Activated CD4-positive, alpha-beta T cell treated with anti-CD3 and anti-CD28 coated beads, Interleukin-2, amount 10 ng/mL, durations not matched to agents 24 days and 14 days (primary cell): ENCODE data around the gene SELENOK. TPM values are rescaled to one million over a fixed set of nuclear protein-coding genes. Genes with fewer than 3 reads are reported as not detected.
A peak's percentile ranks its signal among the peaks of the same experiment; 100 is the strongest.

Experiments
- DNase-seq: peaks from one replicate; pipeline ENCODE4 v3.0.0; 2022
- H3K27ac Mint-ChIP-seq: one replicate; pipeline ENCODE4 v1.8.0; 2022; ENCODE audit warnings: mild to moderate bottlenecking, mixed read lengths
- H3K27me3 Mint-ChIP-seq: one replicate; pipeline ENCODE4 v1.8.0; 2022; ENCODE audit warnings: mixed read lengths
- H3K36me3 Mint-ChIP-seq: one replicate; pipeline ENCODE4 v1.8.0; 2022; ENCODE audit warnings: low read depth, mild to moderate bottlenecking, mixed read lengths
- H3K4me1 Mint-ChIP-seq: one replicate; pipeline ENCODE4 v1.8.0; 2021; ENCODE audit warnings: mixed read lengths
- H3K4me3 Mint-ChIP-seq: one replicate; pipeline ENCODE4 v1.8.0; 2022; ENCODE audit warnings: mild to moderate bottlenecking, moderate library complexity, mixed read lengths
- H3K9me3 Mint-ChIP-seq: one replicate; pipeline ENCODE4 v1.8.0; 2021; ENCODE audit warnings: mixed read lengths
- intact Hi-C: fragments of 100-400 bp; cut with micrococcal nuclease; formaldehyde crosslinking; loops from one replicate; pipeline ENCODE4 v1.15.1; 2023
- total RNA-seq: library from RNA; stranded (reverse); gene quantifications from 2 replicates; pipeline ENCODE4 v1.2.3, GENCODE V29; 2022

Gene SELENOK
- total RNA-seq, 1 donor from 2014 or later, result 58.5 TPM

- Mint-ChIP-seq H3K9me3 (peaks cover 6% of the 10 kb centered on the region), H3K36me3 (no peaks in the 10 kb centered on the region), H3K27me3 (peaks cover 45% of the 10 kb centered on the region), H3K27ac (no peak overlapping the region), H3K4me1 (no peaks in the 10 kb centered on the region), H3K4me3 (no peak overlapping the region)
- no peak for DNase-seq
- intact Hi-C loops, result no loop called here
Observed at GRCh38 chr3:53900666-53901331, 9.1 kb upstream of the SELENOK start.

DNA sequence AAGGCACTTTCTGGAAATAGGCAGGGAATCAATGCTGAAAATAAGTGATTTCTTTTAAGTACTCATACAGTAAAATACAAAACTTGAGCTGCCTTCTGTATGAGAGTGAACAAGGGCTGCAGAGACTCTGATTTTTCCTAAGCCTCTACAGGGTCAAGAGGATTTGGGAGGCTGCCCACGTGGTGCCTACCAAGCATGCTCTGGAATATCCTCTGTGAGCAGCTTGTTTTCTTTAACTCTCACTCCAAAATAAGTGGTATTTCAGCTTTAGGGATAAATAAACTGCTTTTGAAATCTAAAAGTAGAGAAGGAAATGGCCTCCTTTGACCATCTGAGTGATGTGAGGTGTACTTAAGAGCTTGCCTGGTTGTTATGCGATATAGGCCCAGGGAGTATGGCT lies 8.1 kb upstream of the SELENOK start:
- intact Hi-C loops, result no loop called here

DNA sequence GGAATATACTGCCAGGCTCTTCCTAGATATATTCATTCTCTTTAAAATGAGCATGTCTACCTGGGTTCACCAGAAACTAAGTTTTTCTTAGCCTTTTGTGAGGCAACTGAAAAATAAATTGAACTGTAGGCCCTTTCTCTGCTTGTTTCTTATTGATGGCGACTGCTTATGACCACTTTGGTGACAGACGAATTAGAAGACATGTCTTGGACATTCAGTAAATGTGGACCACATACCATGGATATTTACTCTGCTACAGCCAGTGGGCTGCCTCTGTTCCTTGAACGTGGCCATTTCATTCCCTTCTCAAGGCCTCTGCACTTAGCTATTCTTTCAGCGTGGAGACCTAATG lies 603 bp upstream of the SELENOK start:
- Mint-ChIP-seq H3K4me1 (peaks cover 41% of the 10 kb centered on the region), H3K27me3 (peaks cover 20% of the 10 kb centered on the region), H3K36me3 (peaks cover 17% of the 10 kb centered on the region), H3K4me3 (peak overlapping the region; percentile 85), H3K27ac (peak overlapping the region; percentile 93), H3K9me3 (peaks cover 11% of the 10 kb centered on the region)
- intact Hi-C loops, result loop anchor here (2.0 kb wide), 1 partner anchor 545 kb away; the partner anchor contains the start of gene DCP1A
- no peak for DNase-seq

More for the DNA sequence above, 8.1 kb upstream of the SELENOK start:
- Mint-ChIP-seq H3K4me3 (no peak overlapping the region), H3K9me3 (peaks cover 3% of the 10 kb centered on the region), H3K4me1 (no peaks in the 10 kb centered on the region), H3K27me3 (peaks cover 45% of the 10 kb centered on the region), H3K27ac (no peak overlapping the region), H3K36me3 (no peaks in the 10 kb centered on the region)
- no peak for DNase-seq

DNA sequence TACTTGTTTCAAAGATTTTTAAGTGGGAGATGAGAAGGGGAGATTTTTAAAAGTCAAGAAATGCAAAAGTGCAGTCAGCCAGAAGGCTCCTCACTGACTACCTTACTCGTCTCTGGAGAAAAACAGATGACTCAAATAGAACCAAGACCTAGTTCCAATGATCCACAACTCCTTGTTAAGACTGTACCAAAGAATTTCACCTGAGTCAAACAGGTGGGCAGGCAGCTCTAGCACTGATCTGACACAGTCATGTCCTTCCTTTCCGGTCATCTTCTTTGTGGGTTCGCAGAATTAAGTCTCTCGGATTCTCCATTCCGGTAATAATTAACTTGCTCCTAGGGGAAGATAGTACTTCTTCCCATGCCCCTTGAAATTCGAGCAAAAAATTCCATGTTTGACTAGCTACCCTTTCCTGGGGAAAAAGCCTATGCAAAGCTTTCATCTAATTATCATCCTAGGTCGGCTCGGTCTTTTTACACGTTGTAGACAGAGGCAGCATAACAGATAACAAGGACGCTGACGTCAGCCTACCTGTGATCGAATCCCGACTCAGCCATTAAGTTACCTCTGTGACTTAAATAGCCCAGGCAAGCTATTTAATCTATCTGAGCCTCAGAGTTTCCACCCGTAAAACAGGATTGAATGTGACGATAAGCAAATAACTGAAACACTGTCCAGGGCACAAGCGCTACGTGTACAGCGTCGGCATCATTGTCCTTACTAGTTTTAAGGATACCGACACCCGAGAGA lies 758 bp downstream of the SELENOK start:
- H3K27me3 Mint-ChIP-seq, result peaks cover 11% of the 10 kb centered on the region
- H3K27ac Mint-ChIP-seq, result peak overlapping the region; percentile 93
- H3K36me3 Mint-ChIP-seq, result peaks cover 23% of the 10 kb centered on the region
- DNase-seq, result peak; percentile 85
- peaks cover 47% of the 10 kb centered on the region for H3K4me1 Mint-ChIP-seq
- H3K4me3 Mint-ChIP-seq, result peak overlapping the region; percentile 85
- H3K9me3 Mint-ChIP-seq, result peaks cover 11% of the 10 kb centered on the region
- intact Hi-C loops, result loop anchor here (1.0 kb wide), 1 partner anchor 9 kb away; the partner anchor contains the start of gene ACTR8

GRCh38 chr3:53888232-53888631 lies 3.4 kb downstream of the SELENOK start:
- H3K27me3 Mint-ChIP-seq, result no peaks in the 10 kb centered on the region
- no peak overlapping the region for H3K4me3 Mint-ChIP-seq
- intact Hi-C loops, result no loop called here
- H3K27ac Mint-ChIP-seq, result no peak overlapping the region
- peaks cover 31% of the 10 kb centered on the region for H3K36me3 Mint-ChIP-seq
- peaks cover 48% of the 10 kb centered on the region for H3K4me1 Mint-ChIP-seq
- no peak for DNase-seq
- H3K9me3 Mint-ChIP-seq, result peaks cover 9% of the 10 kb centered on the region

DNA sequence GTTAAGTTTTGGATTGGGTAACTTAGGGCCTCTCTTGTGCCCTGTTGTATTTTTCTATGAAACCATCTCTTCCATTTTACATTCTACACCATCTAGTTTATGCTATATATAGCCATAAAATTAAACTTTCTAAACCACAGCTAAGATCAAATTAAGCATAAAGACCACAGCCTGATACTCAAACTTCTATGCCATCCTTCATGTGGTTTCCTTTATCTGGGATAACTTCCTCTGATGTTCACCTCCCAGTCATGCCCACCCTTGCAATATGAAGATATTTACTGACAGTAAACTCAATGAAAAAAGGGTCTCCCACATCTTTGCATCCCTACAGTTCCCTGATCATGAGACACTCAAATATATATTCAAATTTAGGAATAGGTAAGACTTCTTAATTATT lies 4.2 kb downstream of the SELENOK start:
- Mint-ChIP-seq H3K36me3 (peaks cover 33% of the 10 kb centered on the region), H3K4me3 (no peak overlapping the region), H3K9me3 (peaks cover under 1% of the 10 kb centered on the region), H3K4me1 (peaks cover 49% of the 10 kb centered on the region), H3K27me3 (no peaks in the 10 kb centered on the region), H3K27ac (no peak overlapping the region)
- intact Hi-C loops, result no loop called here
- no peak for DNase-seq

DNA sequence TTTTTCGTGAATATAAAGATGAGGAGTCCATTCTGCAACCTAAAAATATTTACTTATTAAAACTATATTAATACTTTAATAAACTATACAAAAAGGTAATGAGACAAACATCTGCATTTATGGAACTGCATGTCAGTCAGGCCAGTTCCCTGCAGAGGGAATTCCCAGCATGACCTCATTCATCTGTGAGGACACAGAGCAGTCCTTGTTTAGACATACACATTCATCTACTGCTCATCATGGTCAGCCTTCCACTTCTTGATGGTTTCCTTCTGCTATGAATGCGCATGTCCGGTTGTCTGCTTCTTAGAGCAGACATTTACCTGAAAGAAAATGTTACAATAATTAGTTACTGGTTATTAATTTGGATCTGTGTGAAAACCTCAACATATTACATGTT lies 6.4 kb downstream of the SELENOK start:
- Mint-ChIP-seq H3K9me3 (no peaks in the 10 kb centered on the region), H3K27me3 (no peaks in the 10 kb centered on the region), H3K27ac (no peak overlapping the region), H3K4me1 (peaks cover 49% of the 10 kb centered on the region), H3K36me3 (peaks cover 36% of the 10 kb centered on the region), H3K4me3 (no peak overlapping the region)
- DNase-seq, result no peak
- intact Hi-C loops, result no loop called here

DNA sequence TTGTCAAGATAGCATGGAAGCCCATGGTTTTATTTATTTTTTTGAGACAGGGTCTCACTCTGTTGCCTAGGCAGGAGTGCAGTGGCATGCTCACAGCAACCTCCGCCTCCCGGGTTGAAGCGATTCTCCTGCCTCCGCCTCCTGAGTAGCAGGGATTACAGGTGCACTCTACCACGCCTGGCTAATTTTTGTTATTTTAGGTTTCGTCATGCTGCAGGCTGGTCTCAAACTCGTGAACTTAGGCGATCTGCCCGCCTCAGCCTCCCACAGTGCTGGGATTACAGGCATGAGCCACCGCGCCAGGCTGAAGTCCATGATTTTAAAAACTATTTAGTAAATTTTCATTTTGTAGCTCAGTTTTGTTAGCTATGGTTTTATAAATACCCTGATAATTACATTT lies 7.0 kb downstream of the SELENOK start:
- Mint-ChIP-seq H3K4me1 (peaks cover 49% of the 10 kb centered on the region), H3K9me3 (no peaks in the 10 kb centered on the region), H3K4me3 (no peak overlapping the region)

GRCh38 chr3:53883008-53883407 lies 8.7 kb downstream of the SELENOK start:
- Mint-ChIP-seq H3K27me3 (no peaks in the 10 kb centered on the region), H3K4me3 (peak overlapping the region; percentile 99), H3K27ac (peak overlapping the region; percentile 73), H3K36me3 (peaks cover 41% of the 10 kb centered on the region), H3K4me1 (peaks cover 40% of the 10 kb centered on the region), H3K9me3 (no peaks in the 10 kb centered on the region)
- no peak for DNase-seq
- intact Hi-C loops, result no loop called here

More for the DNA sequence above, 7.0 kb downstream of the SELENOK start:
- no peak for DNase-seq
- peaks cover 41% of the 10 kb centered on the region for H3K36me3 Mint-ChIP-seq
- H3K27ac Mint-ChIP-seq, result no peak overlapping the region
- intact Hi-C loops, result no loop called here
- H3K27me3 Mint-ChIP-seq, result no peaks in the 10 kb centered on the region

DNA sequence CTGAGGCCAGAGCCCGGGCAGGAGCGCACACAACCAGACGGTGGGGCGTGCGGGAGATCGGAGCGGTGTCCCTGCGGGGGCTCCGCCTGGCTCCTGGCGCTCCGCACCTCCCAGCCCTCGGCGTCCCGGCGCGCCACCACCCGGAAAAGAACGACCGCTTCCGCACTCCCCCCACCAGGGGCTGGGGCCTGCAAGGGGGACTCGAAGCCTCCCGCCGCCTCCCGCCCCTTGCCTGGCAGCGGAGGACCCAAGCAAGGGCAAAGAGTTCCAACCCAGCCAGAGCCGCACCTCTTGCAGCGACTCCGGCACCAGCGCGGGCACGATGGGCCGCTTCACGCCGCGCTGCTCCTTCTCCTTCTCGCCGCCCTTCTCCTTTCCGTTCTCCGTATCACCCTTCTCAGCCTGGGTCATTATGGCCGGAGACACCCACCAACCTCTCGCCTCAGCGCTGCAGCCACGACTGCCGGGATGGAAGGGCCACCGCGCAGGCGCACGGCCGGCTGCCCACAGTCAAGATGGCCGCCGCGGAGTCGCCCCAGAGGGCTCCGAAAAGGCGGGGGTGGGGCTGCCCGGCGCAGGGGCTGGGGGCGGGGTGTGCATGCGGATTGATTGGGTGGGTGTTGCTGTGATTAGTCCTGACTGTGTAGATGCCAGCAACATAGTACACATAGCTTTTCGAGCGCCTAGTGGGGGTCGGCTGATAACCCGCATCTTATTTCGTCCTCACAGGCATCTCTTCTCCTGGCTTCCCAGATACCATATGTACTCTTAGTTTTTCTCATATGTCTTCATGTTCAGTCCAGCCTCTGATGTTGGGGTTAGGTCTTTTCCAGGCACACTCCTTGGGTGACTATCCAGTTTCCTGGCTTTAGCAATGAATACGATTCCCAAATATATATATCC lies 9.7 kb downstream of the SELENOK start, which contains the start of gene ACTR8:
Gene ACTR8 (minus strand): TSS at position 462 of the 903 bp plus-strand sequence. CDS start 51 bp downstream, at position 411.
- H3K27me3 Mint-ChIP-seq, result no peaks in the 10 kb centered on the region
- H3K9me3 Mint-ChIP-seq, result no peaks in the 10 kb centered on the region
- H3K4me3 Mint-ChIP-seq, result peak within 1 kb of the TSS; percentile 99
- peaks cover 45% of the 10 kb centered on the region for H3K36me3 Mint-ChIP-seq
- DNase-seq, result peak; percentile 97
- peaks cover 34% of the 10 kb centered on the region for H3K4me1 Mint-ChIP-seq
- intact Hi-C loops, result loop anchor here (1.0 kb wide), 1 partner anchor 9 kb away; the partner anchor contains the start of gene SELENOK
- peak within 1 kb of the TSS; percentile 99 for H3K27ac Mint-ChIP-seq

- Mint-ChIP-seq H3K36me3 (peaks cover 49% of the 10 kb centered on the region), H3K9me3 (no peaks in the 10 kb centered on the region), H3K27me3 (no peaks in the 10 kb centered on the region), H3K27ac (peak overlapping the region; percentile 99), H3K4me3 (peak overlapping the region; percentile 99), H3K4me1 (peaks cover 29% of the 10 kb centered on the region)
- intact Hi-C loops, result no loop called here
- no peak for DNase-seq
Observed at GRCh38 chr3:53880396-53881345, 11.0 kb downstream of the SELENOK start.

GRCh38 chr3:53865732-53866499 lies 25.7 kb downstream of the SELENOK start:
- H3K36me3 Mint-ChIP-seq, result peaks cover 49% of the 10 kb centered on the region
- no peaks in the 10 kb centered on the region for H3K4me1 Mint-ChIP-seq
- no peak overlapping the region for H3K4me3 Mint-ChIP-seq
- no peak for DNase-seq
- H3K27me3 Mint-ChIP-seq, result no peaks in the 10 kb centered on the region
- no peaks in the 10 kb centered on the region for H3K9me3 Mint-ChIP-seq
- intact Hi-C loops, result no loop called here
- no peak overlapping the region for H3K27ac Mint-ChIP-seq
